Activated naive CD8-positive, alpha-beta T cell treated with anti-CD3 and anti-CD28 coated beads, Interleukin-2, amount 50 U/mL, for 24 hours (primary cell): ENCODE measurements around the gene PPP1R3A.

Experiments used
- ATAC-seq: fragments of 150-1000 bp; cut with Tn5 transposase; one replicate; pipeline ENCODE4 v1.10.0; 2021
- DNase-seq: peaks from one replicate; pipeline ENCODE4 v3.0.0; 2021
- H3K27ac Mint-ChIP-seq: one replicate; pipeline ENCODE4 v1.8.0; 2021; ENCODE audit warnings: mild to moderate bottlenecking, mixed read lengths
- H3K27me3 Mint-ChIP-seq: one replicate; pipeline ENCODE4 v1.8.0; 2021; ENCODE audit warnings: mixed read lengths
- H3K36me3 Mint-ChIP-seq: one replicate; pipeline ENCODE4 v1.8.0; 2021; ENCODE audit warnings: low read depth, mixed read lengths
- H3K4me1 Mint-ChIP-seq: one replicate; pipeline ENCODE4 v1.8.0; 2021; ENCODE audit warnings: mixed read lengths
- H3K4me3 Mint-ChIP-seq: one replicate; pipeline ENCODE4 v1.8.0; 2021; ENCODE audit warnings: mild to moderate bottlenecking, moderate library complexity, mixed read lengths
- H3K9me3 Mint-ChIP-seq: one replicate; pipeline ENCODE4 v1.8.0; 2021; ENCODE audit warnings: mixed read lengths

The PPP1R3A gene

DNA sequence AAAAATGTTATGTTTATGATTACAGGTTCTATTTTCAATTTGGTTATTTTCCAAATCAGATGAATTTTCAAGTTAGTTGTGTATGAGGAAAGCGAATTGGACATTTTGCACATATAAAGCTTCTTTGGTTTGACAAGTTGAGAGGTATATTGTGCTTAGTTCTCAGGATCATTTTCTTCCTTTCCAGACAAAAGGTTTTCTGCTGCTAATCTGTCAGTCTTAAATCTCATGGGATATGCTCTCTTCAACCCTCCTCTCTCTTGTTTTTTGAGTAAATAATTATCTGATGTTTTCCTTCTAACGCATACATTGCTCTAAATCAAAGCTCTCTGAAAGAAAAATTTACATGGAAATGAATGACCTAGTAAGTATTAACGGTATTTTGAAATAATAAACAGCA lies 77.9 kb downstream of the PPP1R3A start:
- no peaks in the 10 kb centered on the region for H3K9me3 Mint-ChIP-seq
- H3K27me3 Mint-ChIP-seq: no peaks in the 10 kb centered on the region
- DNase-seq (no peak), ATAC-seq (no peak)
- H3K27ac Mint-ChIP-seq: no peak overlapping the region
- H3K36me3 Mint-ChIP-seq: no peaks in the 10 kb centered on the region
- H3K4me1 Mint-ChIP-seq: no peaks in the 10 kb centered on the region
- no peak overlapping the region for H3K4me3 Mint-ChIP-seq

DNA sequence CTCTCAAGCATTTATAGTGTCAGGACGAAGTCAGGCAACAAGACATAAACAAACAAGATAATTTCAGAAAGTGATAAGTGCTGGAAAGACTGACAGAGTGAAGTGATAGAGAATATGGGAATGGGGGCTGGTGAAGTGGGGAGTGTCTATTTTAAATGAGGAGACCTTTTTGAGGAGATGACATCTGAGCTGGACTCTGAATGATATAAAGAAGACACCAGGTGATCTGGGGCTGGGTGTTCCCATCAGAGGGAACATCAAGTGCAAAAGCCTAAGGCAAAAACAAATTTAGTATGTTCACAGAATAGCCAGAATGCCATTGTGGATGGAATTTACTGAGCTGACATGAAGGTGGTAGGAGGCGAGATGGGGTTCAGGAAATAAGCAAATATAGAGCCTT lies 83.4 kb downstream of the PPP1R3A start:
- ATAC-seq (no peak), DNase-seq (no peak)
- no peak overlapping the region for H3K27ac Mint-ChIP-seq
- no peaks in the 10 kb centered on the region for H3K9me3 Mint-ChIP-seq
- no peaks in the 10 kb centered on the region for H3K36me3 Mint-ChIP-seq
- no peaks in the 10 kb centered on the region for H3K27me3 Mint-ChIP-seq
- H3K4me1 Mint-ChIP-seq: no peaks in the 10 kb centered on the region
- no peak overlapping the region for H3K4me3 Mint-ChIP-seq

DNA sequence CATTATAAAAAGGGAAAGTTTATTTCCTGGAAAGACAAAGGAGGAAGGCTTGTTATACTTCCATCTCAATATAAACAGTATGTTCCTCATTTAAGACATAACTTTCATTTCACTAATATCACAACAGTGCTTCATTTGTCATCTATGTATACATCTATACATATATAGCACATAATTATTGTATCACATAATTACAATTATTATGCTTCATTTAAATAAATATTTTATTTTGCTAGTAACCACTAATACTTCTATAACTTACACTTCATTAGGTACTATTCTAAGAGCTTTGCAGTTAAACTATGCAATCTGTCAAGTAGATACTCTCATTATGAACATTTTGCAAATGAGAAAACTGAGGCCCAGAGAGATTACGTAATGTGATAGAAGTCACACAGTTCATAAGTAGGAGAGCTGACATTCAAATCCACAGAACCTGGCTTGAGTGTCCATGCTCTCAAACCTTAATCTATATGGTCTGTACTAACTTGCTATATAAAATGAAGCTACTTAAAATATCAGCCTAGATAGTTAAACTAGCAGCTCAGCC lies 86.5 kb downstream of the PPP1R3A start:
- no peak overlapping the region for H3K4me3 Mint-ChIP-seq
- DNase-seq: no peak
- no peaks in the 10 kb centered on the region for H3K36me3 Mint-ChIP-seq
- peaks cover 8% of the 10 kb centered on the region for H3K9me3 Mint-ChIP-seq
- H3K27ac Mint-ChIP-seq: no peak overlapping the region
- no peaks in the 10 kb centered on the region for H3K27me3 Mint-ChIP-seq
- no peak for ATAC-seq
- no peaks in the 10 kb centered on the region for H3K4me1 Mint-ChIP-seq

DNA sequence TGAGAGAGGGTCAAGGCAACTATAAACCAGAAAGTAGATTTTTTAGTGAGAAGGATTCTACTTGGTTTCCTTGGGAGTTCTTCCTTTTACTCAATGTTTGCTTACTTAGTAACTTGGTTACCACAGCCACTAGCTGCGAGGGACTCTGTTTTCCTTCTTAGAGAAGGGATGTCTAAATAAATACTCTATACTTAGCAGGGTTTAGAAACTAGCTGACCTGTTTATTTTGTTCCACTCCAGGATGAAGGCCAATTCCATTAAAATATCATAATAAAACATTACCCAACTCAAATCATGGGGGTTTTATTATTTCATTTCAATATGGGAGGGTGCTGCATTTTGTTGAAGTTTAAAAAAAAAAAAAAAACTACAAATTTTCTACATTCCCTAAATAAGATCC lies 87.3 kb downstream of the PPP1R3A start:
- no peaks in the 10 kb centered on the region for H3K27me3 Mint-ChIP-seq
- DNase-seq (no peak), ATAC-seq (no peak)
- no peak overlapping the region for H3K27ac Mint-ChIP-seq
- no peaks in the 10 kb centered on the region for H3K4me1 Mint-ChIP-seq
- peaks cover 8% of the 10 kb centered on the region for H3K9me3 Mint-ChIP-seq
- H3K36me3 Mint-ChIP-seq: no peaks in the 10 kb centered on the region
- no peak overlapping the region for H3K4me3 Mint-ChIP-seq

DNA sequence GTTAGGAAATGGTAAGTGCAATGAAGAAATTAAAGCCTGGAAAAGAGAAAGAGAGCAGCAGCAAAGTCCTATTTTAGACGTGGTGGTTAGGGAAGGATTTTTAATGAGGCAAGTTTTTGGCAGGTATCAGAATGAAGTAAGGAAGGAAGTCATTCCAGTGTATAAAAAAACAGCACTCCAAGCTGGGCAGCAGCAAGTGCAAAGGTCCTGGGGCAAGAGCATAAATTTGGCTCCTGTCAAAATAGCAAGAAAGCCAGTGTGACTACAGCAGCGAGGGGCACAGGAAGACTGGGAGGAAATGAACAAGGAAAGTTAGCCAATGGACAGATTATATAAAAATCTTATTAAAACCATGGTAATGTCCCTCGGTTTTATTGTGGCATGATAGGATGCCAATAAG lies 90.2 kb downstream of the PPP1R3A start:
- H3K36me3 Mint-ChIP-seq: no peaks in the 10 kb centered on the region
- H3K9me3 Mint-ChIP-seq: peaks cover 8% of the 10 kb centered on the region
- DNase-seq: no peak
- no peaks in the 10 kb centered on the region for H3K27me3 Mint-ChIP-seq
- H3K27ac Mint-ChIP-seq: no peak overlapping the region
- H3K4me1 Mint-ChIP-seq: no peaks in the 10 kb centered on the region
- no peak overlapping the region for H3K4me3 Mint-ChIP-seq
- no peak for ATAC-seq
